A673 (cell line): ENCODE results near the gene SAYSD1. TPM values are rescaled to one million over a fixed set of nuclear protein-coding genes. Genes with fewer than 3 reads are reported as not detected.

Experiments used
- BruUV-seq: library from RNA; stranded (reverse); fragments of 400-500 nt; replicated peaks from 2 replicates; lab custom pipeline; 2021; lab: Mats Ljungman, UMichigan
- CTCF ChIA-PET: fragments of 300-600 bp; sonication (Branson Sonifier 250); formaldehyde crosslinking; loops from one replicate; lab custom pipeline; 2022; ENCODE audit warnings: antibody characterized with exemption; lab: Charles Lee
- POLR2A ChIA-PET: fragments of 300-600 bp; sonication (Branson Sonifier 250); formaldehyde crosslinking; loops from one replicate; lab custom pipeline; 2022; ENCODE audit warnings: antibody characterized with exemption; ENCODE audit not compliant: low non-redundant PET; lab: Charles Lee
- DNase-seq: peaks from one replicate; pipeline ENCODE4 v3.0.0-alpha.2; 2015; ENCODE audit warnings: low spot score
- H3K27ac ChIP-seq: fragments of 200-600 bp; sonication (generic); 2 replicates; pipeline ENCODE4 v1.5.1; 2016; ENCODE audit warnings: mixed run types, low read depth, mild to moderate bottlenecking, mixed read lengths, antibody characterized with exemption, low read length; ENCODE audit not compliant: poor library complexity, severe bottlenecking
- H3K27me3 ChIP-seq: fragments of 200-600 bp; sonication (generic); replicated peaks from 2 replicates; pipeline ENCODE4 v1.6.1; 2017; ENCODE audit warnings: mixed run types, low read depth, mild to moderate bottlenecking, mixed read lengths, antibody characterized with exemption, low read length; ENCODE audit not compliant: insufficient read depth, poor library complexity
- H3K36me3 ChIP-seq: fragments of 200-600 bp; sonication (generic); 2 replicates; pipeline ENCODE4 v1.6.1; 2016; ENCODE audit warnings: mixed run types, mild to moderate bottlenecking, mixed read lengths, antibody characterized with exemption, low read length; ENCODE audit not compliant: insufficient read depth, poor library complexity, severe bottlenecking
- H3K4me1 ChIP-seq: fragments of 200-600 bp; sonication (generic); 2 replicates; pipeline ENCODE4 v1.6.1; 2017; ENCODE audit warnings: mixed run types, mild to moderate bottlenecking, mixed read lengths, antibody characterized with exemption, low read length; ENCODE audit not compliant: insufficient read depth, poor library complexity, severe bottlenecking
- H3K4me3 ChIP-seq: fragments of 200-600 bp; sonication (generic); 2 replicates; pipeline ENCODE4 v1.5.1; 2016; ENCODE audit warnings: low read depth, mixed run types, mild to moderate bottlenecking, mixed read lengths, low read length; ENCODE audit not compliant: poor library complexity, severe bottlenecking
- H3K9me3 ChIP-seq: fragments of 200-600 bp; sonication (generic); 2 replicates; pipeline ENCODE4 v1.6.1; 2016; ENCODE audit warnings: mixed run types, low read depth, mild to moderate bottlenecking, mixed read lengths, antibody characterized with exemption, low read length; ENCODE audit not compliant: poor library complexity, severe bottlenecking
- EZH2 ChIP-seq: fragments of 200-600 bp; sonication (generic); IDR thresholded peaks from 2 replicates; pipeline ENCODE4 v1.6.1; 2017; ENCODE audit warnings: borderline replicate concordance, low read depth, mild to moderate bottlenecking, mixed read lengths, antibody characterized with exemption, low read length; ENCODE audit not compliant: poor library complexity, severe bottlenecking
- intact Hi-C: fragments of 100-400 bp; cut with micrococcal nuclease; formaldehyde crosslinking; loops from one replicate; pipeline ENCODE4 v1.10.0; 2022; ENCODE audit not compliant: unreplicated experiment
- total RNA-seq: library from RNA; stranded (reverse); gene quantifications from 2 replicates; pipeline ENCODE4 v1.2.3, GENCODE V29; 2021
- TF ChIP-seq, protein P1 (sequence below): fragments of 300-800, 200-600 bp; sonication (generic); conservative IDR thresholded peaks from 2 replicates; pipeline ENCODE4 v1.5.1; 2017; ENCODE audit warnings: low read depth, mild to moderate bottlenecking, antibody characterized with exemption, low read length, moderate library complexity, mixed read lengths

SAYSD1 gene
- total RNA-seq, 1 experiment from 2014 or later, result 16.2 TPM

DNA sequence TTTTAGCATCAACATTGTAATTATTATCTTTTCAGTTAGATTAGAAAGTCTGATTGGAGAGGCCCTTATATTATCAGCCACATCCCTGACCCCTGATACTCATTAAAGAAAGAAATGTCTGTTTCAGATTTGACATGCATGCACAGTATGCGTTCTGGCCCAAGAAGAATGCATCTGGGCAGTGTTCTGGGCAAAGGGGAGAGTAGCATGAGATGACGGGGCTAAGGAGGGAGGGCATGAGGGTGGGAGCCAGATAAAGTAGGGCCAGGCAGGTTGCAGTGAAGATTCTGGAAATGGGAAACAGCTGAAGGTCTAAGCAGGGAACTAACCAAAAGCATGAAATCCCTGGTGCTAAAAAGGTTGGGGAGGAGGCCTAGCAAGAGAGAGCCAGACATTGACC, 7.3 kb downstream of the SAYSD1 start:
- DNase-seq, result no peak
- Histone ChIP-seq H3K27ac (no peak overlapping the region), H3K4me1 (no peaks in the 10 kb centered on the region), H3K9me3 (no peaks in the 10 kb centered on the region), H3K27me3 (no peaks in the 10 kb centered on the region), H3K4me3 (no peak overlapping the region), H3K36me3 (peaks cover 8% of the 10 kb centered on the region)
- CTCF ChIA-PET, result no interaction called here
- intact Hi-C loops, result no loop called here
- BruUV-seq, result no TSS peak
- TF ChIP-seq, protein P1, sequence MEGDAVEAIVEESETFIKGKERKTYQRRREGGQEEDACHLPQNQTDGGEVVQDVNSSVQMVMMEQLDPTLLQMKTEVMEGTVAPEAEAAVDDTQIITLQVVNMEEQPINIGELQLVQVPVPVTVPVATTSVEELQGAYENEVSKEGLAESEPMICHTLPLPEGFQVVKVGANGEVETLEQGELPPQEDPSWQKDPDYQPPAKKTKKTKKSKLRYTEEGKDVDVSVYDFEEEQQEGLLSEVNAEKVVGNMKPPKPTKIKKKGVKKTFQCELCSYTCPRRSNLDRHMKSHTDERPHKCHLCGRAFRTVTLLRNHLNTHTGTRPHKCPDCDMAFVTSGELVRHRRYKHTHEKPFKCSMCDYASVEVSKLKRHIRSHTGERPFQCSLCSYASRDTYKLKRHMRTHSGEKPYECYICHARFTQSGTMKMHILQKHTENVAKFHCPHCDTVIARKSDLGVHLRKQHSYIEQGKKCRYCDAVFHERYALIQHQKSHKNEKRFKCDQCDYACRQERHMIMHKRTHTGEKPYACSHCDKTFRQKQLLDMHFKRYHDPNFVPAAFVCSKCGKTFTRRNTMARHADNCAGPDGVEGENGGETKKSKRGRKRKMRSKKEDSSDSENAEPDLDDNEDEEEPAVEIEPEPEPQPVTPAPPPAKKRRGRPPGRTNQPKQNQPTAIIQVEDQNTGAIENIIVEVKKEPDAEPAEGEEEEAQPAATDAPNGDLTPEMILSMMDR, result no peak
- TF ChIP-seq EZH2, result no peak
- POLR2A ChIA-PET, result no interaction called here

DNA sequence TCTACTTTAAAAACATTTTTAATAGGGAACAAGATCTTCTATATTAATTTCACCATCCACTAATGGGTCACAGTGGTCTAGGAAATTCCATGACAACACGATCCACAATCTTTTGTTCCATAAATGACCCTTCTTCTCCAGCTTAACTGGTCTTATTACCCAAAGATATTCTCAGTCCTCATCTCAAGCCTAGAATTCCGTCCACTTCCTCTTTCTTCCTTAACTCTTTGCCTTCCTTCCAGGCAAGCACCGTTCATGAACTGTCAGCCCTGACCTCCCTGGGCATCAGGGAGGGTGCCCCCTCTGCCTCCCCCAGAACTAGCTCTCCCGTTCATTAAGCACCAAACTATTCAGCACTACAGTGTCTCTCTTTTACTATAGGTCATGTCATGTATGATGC, 8.0 kb downstream of the SAYSD1 start:
- H3K27ac ChIP-seq, result no peak overlapping the region
- TF ChIP-seq EZH2, result no peak
- TF ChIP-seq, protein P1, result no peak
- H3K4me3 ChIP-seq, result no peak overlapping the region
- CTCF ChIA-PET, result no interaction called here
- intact Hi-C loops, result no loop called here
- H3K9me3 ChIP-seq, result no peaks in the 10 kb centered on the region
- no peak for DNase-seq
- no TSS peak for BruUV-seq
- POLR2A ChIA-PET, result no interaction called here
- H3K4me1 ChIP-seq, result no peaks in the 10 kb centered on the region
- H3K27me3 ChIP-seq, result no peaks in the 10 kb centered on the region
- peaks cover 8% of the 10 kb centered on the region for H3K36me3 ChIP-seq

DNA sequence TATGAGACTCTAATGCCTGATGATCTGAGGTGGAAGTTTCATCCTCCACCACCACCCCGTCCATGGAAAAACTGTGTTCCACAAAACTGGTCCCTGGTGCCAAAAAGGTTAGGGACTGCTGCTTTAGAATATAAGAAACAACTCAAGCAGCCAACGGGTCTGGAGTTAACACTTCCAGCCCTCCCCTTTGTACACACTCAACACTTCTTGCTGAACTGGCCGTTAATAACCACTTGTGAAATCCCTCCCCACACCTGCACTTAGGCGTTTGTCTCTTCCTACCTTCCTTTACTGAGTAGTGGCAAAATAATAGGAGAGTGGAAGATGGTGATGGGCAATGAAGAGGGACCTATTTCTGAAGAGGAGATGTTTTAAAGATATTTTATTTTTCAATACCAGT, 10.5 kb downstream of the SAYSD1 start:
- no peaks in the 10 kb centered on the region for H3K4me1 ChIP-seq
- ChIA-PET POLR2A (no interaction called here), CTCF (no interaction called here)
- H3K9me3 ChIP-seq, result no peaks in the 10 kb centered on the region
- intact Hi-C loops, result no loop called here
- H3K36me3 ChIP-seq, result peaks cover 3% of the 10 kb centered on the region
- no peak for DNase-seq
- H3K27ac ChIP-seq, result no peak overlapping the region
- BruUV-seq, result no TSS peak
- TF ChIP-seq, protein P1, result no peak
- no peak for TF ChIP-seq EZH2
- no peaks in the 10 kb centered on the region for H3K27me3 ChIP-seq
- no peak overlapping the region for H3K4me3 ChIP-seq
